Right ventricle myocardium inferior (tissue), 1 donor: Measurements from ENCODE around the gene CAMK1. TPM values are rescaled to one million over a fixed set of nuclear protein-coding genes. Genes with fewer than 3 reads are reported as not detected.

ENCODE experiments used
- ATAC-seq: fragments of 200-7000 bp; cut with Tn5 transposase; one replicate; pipeline ENCODE4 v1.9.1; 2020; ENCODE audit warnings: mild to moderate bottlenecking, moderate library complexity
- DNase-seq: peaks from one replicate; pipeline ENCODE4 v3.0.0; 2021; ENCODE audit errors: missing footprints
- intact Hi-C: fragments of 100-400 bp; cut with DNase I; formaldehyde crosslinking; loops from one replicate; pipeline ENCODE4 v1.11.0; 2022
- total RNA-seq: library from RNA; stranded (reverse); fragmentation: NEBNext Ultra II Directional; extraction: Animal tissue kit (Norgen Biotek cat#: 25700); gene quantifications from one replicate; pipeline ENCODE4 v1.2.1, GENCODE V29; 2021
- donor health status: DM: no; HTN: yes; CAD: no; lungs with severe emphysema.

Gene CAMK1
- total RNA-seq, 1 donor from 2014 or later: 18.4 TPM

DNA sequence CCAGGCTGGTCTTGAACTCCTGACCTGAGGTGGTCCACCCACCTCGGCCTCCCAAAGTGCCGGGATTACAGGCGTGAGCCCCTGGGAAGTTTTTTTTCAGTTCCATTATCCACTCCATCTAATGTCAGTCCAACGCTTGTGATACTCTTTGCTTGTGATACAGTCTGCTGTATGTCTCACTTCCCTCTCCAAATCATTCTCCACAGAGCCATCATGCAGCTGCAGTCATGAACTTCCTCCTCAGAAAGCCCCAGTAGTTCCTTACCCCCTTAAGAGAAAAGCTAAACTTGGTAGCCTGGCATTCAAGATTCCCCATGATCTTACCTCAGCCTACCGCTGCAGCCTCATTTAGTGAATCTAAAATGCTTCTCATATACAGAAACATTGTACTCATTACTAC, 25.5 kb upstream of the CAMK1 start:
- intact Hi-C loops: no loop called here
- DNase-seq: no peak
- ATAC-seq: no peak

DNA sequence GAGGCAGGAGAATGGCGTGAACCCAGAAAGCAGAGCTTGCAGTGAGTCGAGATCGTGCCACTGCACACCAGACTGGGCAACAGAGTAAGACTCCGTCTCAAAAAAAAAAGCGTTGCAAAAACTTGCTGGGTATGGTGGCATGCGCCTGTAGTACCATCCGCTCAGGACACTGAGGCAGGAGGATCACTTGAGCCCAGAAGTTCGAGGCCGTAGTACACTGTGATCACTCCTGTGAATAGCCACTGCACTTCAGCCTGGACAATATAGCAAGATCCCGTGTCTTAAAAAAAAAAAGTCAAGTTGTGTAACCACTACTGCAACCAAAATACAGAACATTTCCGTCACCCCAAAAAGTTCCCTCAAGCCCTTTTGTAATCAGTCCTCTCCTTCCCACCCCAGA, 24.7 kb upstream of the CAMK1 start:
- intact Hi-C loops: loop anchor here (5.0 kb wide), 1 partner anchor 142 kb away; no protein-coding TSS in a partner anchor
- DNase-seq (no peak), ATAC-seq (no peak)

- peak; percentile 2 for ATAC-seq
- intact Hi-C loops: loop anchor here (2.0 to 5.0 kb wide), 2 partner anchors 44 to 141 kb away; partner anchors contain the start of gene OGG1
- DNase-seq: no peak
Observed at GRCh38 chr3:9793161-9793781, 23.5 kb upstream of the CAMK1 start.

DNA sequence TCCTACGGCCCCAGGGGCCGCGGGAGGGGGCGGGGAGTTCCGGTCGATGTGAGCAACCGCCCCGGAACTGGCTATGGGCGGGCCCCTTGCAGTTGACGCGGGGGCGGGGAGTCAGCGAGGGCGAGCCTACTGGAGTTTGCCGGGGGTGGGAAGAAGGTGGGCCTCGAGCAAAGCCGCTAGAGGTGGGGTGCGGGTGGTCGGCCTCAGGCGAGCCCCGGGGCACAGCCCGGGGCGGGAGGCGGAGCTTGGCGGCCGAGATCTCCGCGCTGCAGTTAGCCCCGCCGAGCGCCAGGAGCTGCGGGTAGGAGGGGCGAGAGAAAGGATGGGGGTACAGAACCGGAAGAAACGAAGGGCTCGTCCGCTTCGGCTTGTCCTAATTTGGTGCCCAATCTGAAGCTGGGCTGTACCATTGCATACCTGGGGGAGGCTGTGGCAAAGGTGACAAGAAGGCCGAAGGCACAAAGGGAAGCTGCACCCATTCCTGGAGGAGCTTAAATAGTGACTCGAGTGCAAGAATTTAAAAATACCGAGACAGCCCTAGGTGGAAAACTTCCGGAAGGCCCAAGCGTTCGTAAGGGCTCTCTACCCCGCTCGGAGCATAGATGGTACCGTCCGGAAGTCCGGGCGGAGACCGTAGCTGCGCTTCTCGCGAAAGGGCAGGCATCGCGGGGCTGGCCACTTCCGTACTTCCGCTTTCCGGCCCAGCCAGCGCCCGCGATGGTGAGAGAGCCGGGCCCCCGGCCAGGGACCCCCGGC, 22.8 kb upstream of the CAMK1 start, which contains the start of the genes ARPC4 and TADA3:
ARPC4 (plus strand) TSS at position 678 of the 756 bp plus-strand sequence; CDS start at position 718, 40 bp downstream.
TADA3 (minus strand) TSS at position 69 of the 756 bp plus-strand sequence. CDS start 1,007 bp downstream, outside the sequence.
- DNase-seq (peak; percentile 98), ATAC-seq (peak; percentile 95)
- intact Hi-C loops: loop anchor here (2.0 to 5.0 kb wide), 2 partner anchors 44 to 140 kb away; partner anchors contain the start of gene OGG1

- DNase-seq (no peak), ATAC-seq (no peak)
- intact Hi-C loops: loop anchor here (2.0 to 5.0 kb wide), 2 partner anchors 43 to 140 kb away; partner anchors contain the start of gene OGG1
Observed at GRCh38 chr3:9791790-9792404, 22.1 kb upstream of the CAMK1 start.

GRCh38 chr3:9791127-9791526, 21.4 kb upstream of the CAMK1 start:
- intact Hi-C loops: loop anchor here (5.0 kb wide), 1 partner anchor 139 kb away; no protein-coding TSS in a partner anchor
- ATAC-seq (no peak), DNase-seq (no peak)

- no peak for ATAC-seq
- intact Hi-C loops: no loop called here
- DNase-seq: no peak
Observed at GRCh38 chr3:9787714-9788113, 18.0 kb upstream of the CAMK1 start.

DNA sequence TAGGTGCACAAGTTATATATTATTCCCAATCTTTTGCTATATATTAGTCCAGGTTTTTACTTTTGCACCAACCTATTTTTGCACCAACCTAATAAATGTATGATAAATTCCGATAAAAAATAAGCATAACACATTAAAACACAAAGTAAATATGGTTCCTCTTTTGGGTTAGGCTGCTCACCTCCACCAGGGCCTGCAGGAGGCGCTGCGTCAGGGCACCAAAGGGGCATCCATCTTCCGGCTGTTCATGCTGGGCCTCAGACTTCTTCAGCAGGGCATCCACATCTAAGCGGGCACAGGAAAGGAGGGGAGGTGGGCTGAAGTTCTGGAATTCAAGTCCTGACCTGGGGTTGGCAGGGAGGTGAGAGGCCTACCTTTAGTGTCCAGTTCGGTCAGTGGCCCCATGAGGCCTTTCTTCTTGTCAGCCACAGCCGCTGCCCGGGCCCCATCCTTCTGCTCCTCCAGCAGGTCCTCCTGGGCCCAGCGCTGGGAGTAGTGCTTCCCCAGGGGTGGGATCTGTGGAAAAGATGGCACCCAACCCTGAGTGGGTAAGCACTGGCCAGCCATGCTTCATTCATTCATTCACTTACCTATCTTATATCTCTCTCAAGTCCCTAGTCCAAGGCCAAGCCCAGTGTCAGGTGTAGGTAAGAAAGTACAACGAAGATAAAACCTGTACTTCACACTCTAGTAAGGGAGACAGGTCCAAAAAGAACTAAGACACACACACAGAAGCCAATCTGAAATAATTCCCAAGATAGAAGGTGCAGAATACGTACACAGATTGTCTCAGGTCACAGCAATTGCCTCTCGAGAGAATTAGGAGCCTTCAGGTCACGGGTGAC, 17.3 kb upstream of the CAMK1 start:
- ATAC-seq (no peak), DNase-seq (peak; percentile 50)
- intact Hi-C loops: no loop called here

GRCh38 chr3:9786209-9786739, 16.5 kb upstream of the CAMK1 start:
- no peak for DNase-seq
- no peak for ATAC-seq
- intact Hi-C loops: no loop called here

DNA sequence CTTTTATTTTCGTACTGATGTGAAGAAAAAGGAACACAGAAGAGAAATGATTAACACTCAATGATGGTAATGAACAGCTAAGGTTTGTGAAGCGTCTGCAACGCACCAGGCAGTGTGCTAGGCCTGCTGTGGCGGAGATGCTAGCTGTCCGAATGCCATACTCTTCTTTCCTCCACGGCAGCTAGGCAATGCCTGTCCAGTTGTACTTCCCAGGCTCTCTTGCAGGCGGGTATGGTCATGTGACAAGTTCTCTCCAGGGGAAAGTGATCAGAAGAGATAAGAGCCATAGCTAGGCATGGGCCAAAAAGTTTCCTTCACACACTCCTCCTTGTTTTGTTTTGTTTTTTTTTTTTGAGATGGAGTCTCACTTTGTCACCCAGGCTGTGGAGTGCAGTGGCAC, 15.9 kb upstream of the CAMK1 start:
- DNase-seq (no peak), ATAC-seq (no peak)
- intact Hi-C loops: no loop called here

DNA sequence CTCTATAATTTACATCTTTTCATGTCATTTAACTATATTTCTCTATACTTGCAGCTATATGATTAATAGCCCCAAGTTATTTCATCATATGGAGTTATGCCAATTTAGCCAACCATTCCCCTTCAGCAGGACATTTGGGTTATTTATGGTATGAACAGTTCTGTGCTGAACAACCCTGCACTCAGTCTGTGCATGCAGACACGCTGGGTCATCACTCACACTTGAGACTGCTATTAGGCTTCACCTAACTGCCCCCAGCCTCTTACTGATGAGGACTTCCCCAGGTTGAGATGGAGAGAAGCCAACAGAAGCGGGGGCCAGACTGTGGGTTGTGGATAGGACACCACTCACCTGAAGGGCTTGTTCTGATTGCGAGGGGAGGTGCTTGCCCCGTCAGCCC, 15.2 kb upstream of the CAMK1 start:
- no peak for ATAC-seq
- DNase-seq: no peak
- intact Hi-C loops: no loop called here

DNA sequence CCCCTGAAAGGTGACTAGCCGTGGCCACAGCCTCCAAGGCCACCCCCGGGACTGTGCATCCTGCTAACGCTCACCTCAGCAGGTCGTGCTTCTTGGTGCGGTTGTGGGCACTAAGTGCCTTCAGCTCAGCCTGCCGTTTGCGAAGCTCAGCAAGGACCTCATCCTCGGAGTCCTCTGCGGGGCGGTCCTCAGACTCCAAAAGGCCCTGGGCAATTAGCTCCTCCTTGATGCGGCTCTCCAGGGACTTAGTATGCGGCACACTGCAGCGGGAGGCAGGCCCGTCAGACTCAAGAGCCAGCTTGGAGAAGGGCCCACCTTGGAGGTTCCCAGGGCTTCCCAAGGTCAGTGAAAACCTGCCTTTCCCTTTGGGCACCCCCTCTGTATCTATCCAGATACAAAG, 14.2 kb upstream of the CAMK1 start:
- ATAC-seq (no peak), DNase-seq (peak; percentile 55)
- intact Hi-C loops: no loop called here

GRCh38 chr3:9782770-9783169, 13.0 kb upstream of the CAMK1 start:
- no peak for ATAC-seq
- intact Hi-C loops: no loop called here
- no peak for DNase-seq

- ATAC-seq (no peak), DNase-seq (no peak)
- intact Hi-C loops: no loop called here
Observed at GRCh38 chr3:9781978-9782603, 12.3 kb upstream of the CAMK1 start.

GRCh38 chr3:9781551-9781950, 11.8 kb upstream of the CAMK1 start:
- intact Hi-C loops: no loop called here
- ATAC-seq (no peak), DNase-seq (no peak)

DNA sequence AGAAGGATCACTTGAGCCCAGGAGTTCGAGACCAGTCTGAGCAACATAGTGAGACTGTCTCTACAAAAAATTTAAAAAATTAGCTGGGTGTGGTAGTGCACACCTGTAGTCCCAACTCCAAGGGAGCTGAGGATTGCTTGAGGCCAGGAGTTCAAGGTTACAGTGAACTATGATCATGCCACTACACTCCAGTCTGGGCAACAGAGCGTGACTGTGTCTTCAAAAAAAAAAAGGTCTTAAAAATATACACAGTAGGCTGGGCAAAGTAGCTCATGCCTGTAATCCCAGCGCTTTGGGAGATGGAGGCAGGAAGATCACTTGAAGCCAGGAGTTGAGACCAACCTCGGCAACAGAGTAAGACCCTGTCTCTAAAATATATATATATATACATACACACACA, 11.2 kb upstream of the CAMK1 start:
- no peak for ATAC-seq

DNA sequence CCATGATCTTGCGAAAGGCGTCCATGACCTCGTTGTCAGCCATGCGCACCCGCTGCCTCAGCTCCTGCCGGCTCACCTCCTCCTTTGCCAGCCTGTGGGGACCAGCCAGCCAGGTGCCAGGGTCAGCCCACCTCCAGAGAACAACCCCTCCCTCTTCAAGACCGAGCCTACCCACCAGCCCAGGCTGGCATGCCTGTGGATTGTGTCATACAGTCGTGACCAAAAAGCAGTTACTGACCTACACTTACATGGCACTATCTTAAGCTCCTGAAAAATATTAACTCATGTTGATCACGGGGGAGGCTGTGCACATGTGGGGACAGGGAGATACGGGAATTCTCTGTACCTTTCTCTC, 10.7 kb upstream of the CAMK1 start:
- no peak for DNase-seq
- intact Hi-C loops: no loop called here
- ATAC-seq: no peak

More for the DNA sequence above, 11.2 kb upstream of the CAMK1 start:
- DNase-seq: no peak
- intact Hi-C loops: no loop called here
